H1 (cell line): Measurements from ENCODE around the gene GPR143. TPM values are rescaled to one million over a fixed set of nuclear protein-coding genes. Genes with fewer than 3 reads are reported as not detected.

Source experiments
- CREB1 ChIP-seq: IDR thresholded peaks from 2 replicates; pipeline ENCODE4 v1.6.1; 2012; ENCODE audit warnings: inconsistent platforms
- polyA plus RNA-seq, 7 experiments: library from polyadenylated mRNA; depleted of rRNA in 3 of 7; stranded (reverse) in 5 of 7; unstranded in 2 of 7; fragments of >200 nt in 5 of 7; fragments of 200-250 nt in 2 of 7; gene quantifications; 1 replicate in 5 of 7; 2 replicates in 1 of 7; 4 replicates in 1 of 7; pipeline versions ENCODE4 v1.2.1 to v1.2.3, GENCODE V29; 2011 to 2013; ENCODE audit warnings: missing spikeins in 2 of 7, mixed read lengths in 2 of 7
- total RNA-seq: library from RNA; stranded (reverse); fragmentation: NEBNext Ultra II Directional; extraction: Animal tissue kit (Norgen Biotek cat#: 25700); gene quantifications from 2 replicates; pipeline ENCODE4 v1.2.1, GENCODE V29; 2021
- TF ChIP-seq, protein P1 (sequence below): IDR thresholded peaks from 2 replicates; pipeline ENCODE4 v1.6.1; 2012; ENCODE audit warnings: inconsistent platforms

GPR143 gene
- total and polyA plus RNA-seq, 2 of the 8 experiments (the other 6 are each of a cell fraction or from before 2014, with no cell fraction given): 18.5 to 30.7 TPM

GRCh38 chrX:9765072-9765736, 443 bp downstream of the GPR143 start (continued):
- no peak for TF ChIP-seq CREB1
- TF ChIP-seq, protein P1, sequence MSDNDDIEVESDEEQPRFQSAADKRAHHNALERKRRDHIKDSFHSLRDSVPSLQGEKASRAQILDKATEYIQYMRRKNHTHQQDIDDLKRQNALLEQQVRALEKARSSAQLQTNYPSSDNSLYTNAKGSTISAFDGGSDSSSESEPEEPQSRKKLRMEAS: peak; percentile 69
- TF ChIP-seq, all 59 proteins: peak for 3
